Smooth muscle cell (in vitro differentiated cells): ENCODE results near the gene UCP2. TPM values are rescaled to one million over a fixed set of nuclear protein-coding genes. Genes with fewer than 3 reads are reported as not detected.

Experiments used
- DNase-seq: peaks from one replicate; lab custom pipeline; 2025; ENCODE audit not compliant: unreplicated experiment; lab: John Stamatoyannopoulos, UW
- H2AFZ ChIP-seq: fragments of 200-600 bp; sonication (generic); 2 replicates; pipeline ENCODE4 v1.6.0; 2016; ENCODE audit warnings: antibody characterized with exemption, low read depth, mild to moderate bottlenecking
- H3F3A ChIP-seq: fragments of 200-600 bp; sonication (generic); 2 replicates; pipeline ENCODE4 v1.6.0; 2017; ENCODE audit warnings: antibody characterized with exemption, low read depth
- H3K27ac ChIP-seq: fragments of 200-600 bp; sonication (generic); 2 replicates; pipeline ENCODE4 v1.5.1; 2016; ENCODE audit warnings: low read depth, mild to moderate bottlenecking
- H3K27me3 ChIP-seq: fragments of 200-600 bp; sonication (generic); 2 replicates; pipeline ENCODE4 v1.6.1; 2016; ENCODE audit warnings: low read depth, mild to moderate bottlenecking
- H3K36me3 ChIP-seq: fragments of 200-600 bp; sonication (generic); 2 replicates; pipeline ENCODE4 v1.5.1; 2016; ENCODE audit warnings: low read depth
- H3K4me1 ChIP-seq: fragments of 200-600 bp; sonication (generic); 2 replicates; pipeline ENCODE4 v1.5.1; 2016; ENCODE audit warnings: low read depth
- H3K4me2 ChIP-seq: fragments of 200-600 bp; sonication (generic); 2 replicates; pipeline ENCODE4 v1.6.0; 2016; ENCODE audit warnings: mild to moderate bottlenecking
- H3K4me3 ChIP-seq: fragments of 200-600 bp; sonication (generic); 2 replicates; pipeline ENCODE4 v1.5.1; 2016; ENCODE audit warnings: mild to moderate bottlenecking
- H3K79me2 ChIP-seq: fragments of 200-600 bp; sonication (generic); 2 replicates; pipeline ENCODE4 v1.6.0; 2016; ENCODE audit warnings: low read depth, mild to moderate bottlenecking
- H3K9ac ChIP-seq: fragments of 200-600 bp; sonication (generic); 2 replicates; pipeline ENCODE4 v1.6.0; 2016; ENCODE audit warnings: low read depth
- H3K9me3 ChIP-seq: fragments of 200-600 bp; sonication (generic); replicated peaks from 2 replicates; pipeline ENCODE4 v1.5.1; 2016; ENCODE audit warnings: low read depth
- H4K20me1 ChIP-seq: fragments of 200-600 bp; sonication (generic); 2 replicates; pipeline ENCODE4 v1.6.0; 2016; ENCODE audit warnings: low read depth
- WGBS: methylation state at CpG from one replicate; pipeline ENCODE4 v1.1.7; 2016; ENCODE audit warnings: low lambda C conversion rate; 5-methylcytosine and 5-hydroxymethylcytosine counted together
- polyA plus RNA-seq: library from polyadenylated mRNA; unstranded; fragments of >200 nt; fragmentation: Nextera tagmentation; extraction: Ambion mirVana; gene quantifications from 2 replicates; pipeline ENCODE4 v1.2.1, GENCODE V29; 2016
- total RNA-seq: library from RNA; depleted of rRNA; stranded (reverse); fragments of >200 nt; gene quantifications from 2 replicates; pipeline ENCODE4 v1.2.3, GENCODE V29; 2014
- TF ChIP-seq, protein P1 (sequence below): fragments of 200-600 bp; sonication (generic); IDR thresholded peaks from 2 replicates; pipeline ENCODE4 v1.5.1; 2017; ENCODE audit warnings: borderline replicate concordance, mild to moderate bottlenecking, antibody characterized with exemption; ENCODE audit not compliant: insufficient read depth, poor library complexity, severe bottlenecking

Gene UCP2
- total and polyA plus RNA-seq, 2 experiments from 2014 or later: 0.67 to 8.2 TPM

DNA sequence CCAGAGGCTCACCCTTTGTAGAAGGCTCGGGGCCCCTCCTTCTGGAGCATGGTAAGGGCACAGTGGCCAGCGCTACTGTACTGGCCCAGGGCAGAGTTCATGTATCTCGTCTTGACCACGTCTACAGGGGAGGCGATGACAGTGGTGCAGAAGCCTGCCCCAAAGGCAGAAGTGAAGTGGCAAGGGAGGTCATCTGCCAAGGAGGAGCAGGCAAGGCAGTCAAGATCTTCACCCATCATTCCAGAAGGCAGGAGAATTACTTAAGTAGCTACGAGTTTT, 7.2 kb downstream of the UCP2 start:
- Histone ChIP-seq H3K9ac (no peak overlapping the region), H2AFZ (no peak overlapping the region), H3K4me3 (no peak overlapping the region), H3F3A (no peaks in the 10 kb centered on the region), H3K36me3 (no peaks in the 10 kb centered on the region), H3K79me2 (no peaks in the 10 kb centered on the region), H3K27me3 (no peaks in the 10 kb centered on the region), H3K27ac (no peak overlapping the region), H3K9me3 (no peaks in the 10 kb centered on the region), H4K20me1 (no peaks in the 10 kb centered on the region), H3K4me1 (no peaks in the 10 kb centered on the region), H3K4me2 (no peak overlapping the region)
- TF ChIP-seq, protein P1, sequence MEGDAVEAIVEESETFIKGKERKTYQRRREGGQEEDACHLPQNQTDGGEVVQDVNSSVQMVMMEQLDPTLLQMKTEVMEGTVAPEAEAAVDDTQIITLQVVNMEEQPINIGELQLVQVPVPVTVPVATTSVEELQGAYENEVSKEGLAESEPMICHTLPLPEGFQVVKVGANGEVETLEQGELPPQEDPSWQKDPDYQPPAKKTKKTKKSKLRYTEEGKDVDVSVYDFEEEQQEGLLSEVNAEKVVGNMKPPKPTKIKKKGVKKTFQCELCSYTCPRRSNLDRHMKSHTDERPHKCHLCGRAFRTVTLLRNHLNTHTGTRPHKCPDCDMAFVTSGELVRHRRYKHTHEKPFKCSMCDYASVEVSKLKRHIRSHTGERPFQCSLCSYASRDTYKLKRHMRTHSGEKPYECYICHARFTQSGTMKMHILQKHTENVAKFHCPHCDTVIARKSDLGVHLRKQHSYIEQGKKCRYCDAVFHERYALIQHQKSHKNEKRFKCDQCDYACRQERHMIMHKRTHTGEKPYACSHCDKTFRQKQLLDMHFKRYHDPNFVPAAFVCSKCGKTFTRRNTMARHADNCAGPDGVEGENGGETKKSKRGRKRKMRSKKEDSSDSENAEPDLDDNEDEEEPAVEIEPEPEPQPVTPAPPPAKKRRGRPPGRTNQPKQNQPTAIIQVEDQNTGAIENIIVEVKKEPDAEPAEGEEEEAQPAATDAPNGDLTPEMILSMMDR: no peak
- 98% methylated on average over 6 of the region's 6 CpGs for WGBS
- no peak for DNase-seq

GRCh38 chr11:73974604-73975478, 7.8 kb downstream of the UCP2 start:
- H4K20me1 ChIP-seq: no peaks in the 10 kb centered on the region
- 91% methylated on average over 13 of the region's 13 CpGs for WGBS

DNA sequence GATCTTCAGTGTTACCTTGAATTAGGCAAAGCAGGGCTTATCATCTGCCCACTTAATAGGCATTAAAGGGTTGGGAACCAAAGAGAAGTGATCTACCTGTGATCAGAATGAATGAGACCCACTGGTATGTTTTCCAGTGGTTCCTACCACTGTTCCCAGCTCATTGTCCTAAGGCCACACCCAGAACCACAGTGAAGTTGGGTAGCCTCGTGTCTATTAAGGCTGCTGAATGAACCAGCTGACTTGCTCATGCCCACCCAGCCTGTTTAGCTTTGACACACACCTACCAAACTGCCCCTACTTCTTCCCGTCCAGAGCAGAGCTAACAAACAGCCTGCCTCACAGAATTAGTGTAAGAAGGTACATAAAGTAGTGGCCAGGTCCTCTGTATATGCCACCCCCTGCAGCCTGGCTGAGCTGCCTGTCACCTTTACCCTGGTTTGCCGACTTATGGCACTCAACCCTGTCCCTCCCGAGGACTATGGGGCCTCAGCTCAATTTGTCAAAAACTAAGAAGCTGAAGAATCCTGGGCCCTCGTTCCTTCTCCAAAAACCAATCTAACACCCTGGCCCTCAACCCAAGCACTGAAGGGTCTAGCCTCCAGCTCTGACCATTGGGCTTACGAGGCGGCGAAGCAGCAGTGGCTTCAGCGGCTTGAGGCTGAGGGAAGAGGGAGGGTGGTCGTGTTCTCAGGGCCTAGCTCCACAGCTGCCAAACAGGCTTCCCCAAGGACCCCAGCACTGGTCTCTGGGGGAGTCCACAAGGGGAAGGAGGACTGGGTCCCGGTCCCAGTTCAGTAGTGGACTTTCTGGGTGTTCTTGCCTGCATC, 9.8 kb downstream of the UCP2 start:
- Histone ChIP-seq H3K9ac (no peak overlapping the region), H3K4me2 (no peak overlapping the region), H3K9me3 (no peaks in the 10 kb centered on the region), H4K20me1 (no peaks in the 10 kb centered on the region), H3K36me3 (no peaks in the 10 kb centered on the region), H3K4me3 (no peak overlapping the region), H3K79me2 (no peaks in the 10 kb centered on the region), H2AFZ (no peak overlapping the region), H3K4me1 (no peaks in the 10 kb centered on the region), H3F3A (no peaks in the 10 kb centered on the region), H3K27ac (no peak overlapping the region), H3K27me3 (no peaks in the 10 kb centered on the region)
- TF ChIP-seq, protein P1: no peak
- DNase-seq: no peak
- 91% methylated on average over 11 of the region's 11 CpGs for WGBS

More at GRCh38 chr11:73974604-73975478, 7.8 kb downstream of the UCP2 start:
- Histone ChIP-seq H3F3A (no peaks in the 10 kb centered on the region), H3K27me3 (no peaks in the 10 kb centered on the region), H3K79me2 (no peaks in the 10 kb centered on the region), H2AFZ (no peak overlapping the region), H3K27ac (no peak overlapping the region), H3K4me1 (no peaks in the 10 kb centered on the region), H3K9me3 (no peaks in the 10 kb centered on the region), H3K9ac (no peak overlapping the region), H3K4me3 (no peak overlapping the region), H3K36me3 (no peaks in the 10 kb centered on the region), H3K4me2 (no peak overlapping the region)
- DNase-seq: no peak
- TF ChIP-seq, protein P1: no peak
